Hepatocyte (in vitro differentiated cells): ENCODE results near the gene PIK3AP1. TPM values are rescaled to one million over a fixed set of nuclear protein-coding genes. Genes with fewer than 3 reads are reported as not detected.

ENCODE experiments used
- DNase-seq: peaks from one replicate; pipeline ENCODE4 v3.0.0-alpha.2; 2016; ENCODE audit warnings: low spot score
- H2AFZ ChIP-seq: fragments of 200-600 bp; sonication (generic); 2 replicates; pipeline ENCODE4 v1.6.0; 2016; ENCODE audit warnings: antibody characterized with exemption, mild to moderate bottlenecking
- H3K27ac ChIP-seq: fragments of 200-600 bp; sonication (generic); 2 replicates; pipeline ENCODE4 v1.5.1; 2016; ENCODE audit warnings: mild to moderate bottlenecking
- H3K27me3 ChIP-seq: fragments of 200-600 bp; sonication (generic); 2 replicates; pipeline ENCODE4 v1.6.1; 2016
- H3K36me3 ChIP-seq: fragments of 200-600 bp; sonication (generic); replicated peaks from 2 replicates; pipeline ENCODE4 v1.5.1; 2016; ENCODE audit warnings: low read depth; ENCODE audit not compliant: insufficient read depth
- H3K4me1 ChIP-seq: fragments of 200-600 bp; sonication (generic); 2 replicates; pipeline ENCODE4 v1.5.1; 2016; ENCODE audit warnings: mild to moderate bottlenecking, moderate library complexity; ENCODE audit not compliant: insufficient read depth
- H3K4me2 ChIP-seq: fragments of 200-600 bp; sonication (generic); 2 replicates; pipeline ENCODE4 v1.6.0; 2016
- H3K4me3 ChIP-seq: fragments of 200-600 bp; sonication (generic); 2 replicates; pipeline ENCODE4 v1.5.1; 2016; ENCODE audit warnings: mild to moderate bottlenecking
- H3K79me2 ChIP-seq: fragments of 200-600 bp; sonication (generic); 2 replicates; pipeline ENCODE4 v1.6.0; 2017; ENCODE audit warnings: mild to moderate bottlenecking
- H3K9me2 ChIP-seq: fragments of 200-600 bp; sonication (generic); replicated peaks from 2 replicates; pipeline ENCODE4 v1.6.0; 2017; ENCODE audit warnings: mild to moderate bottlenecking; ENCODE audit not compliant: insufficient read depth
- H3K9me3 ChIP-seq: fragments of 200-600 bp; sonication (generic); 2 replicates; pipeline ENCODE4 v1.5.1; 2016; ENCODE audit warnings: low read depth, mild to moderate bottlenecking
- H4K20me1 ChIP-seq: fragments of 200-600 bp; sonication (generic); 2 replicates; pipeline ENCODE4 v1.6.0; 2016; ENCODE audit warnings: mild to moderate bottlenecking; ENCODE audit not compliant: insufficient read depth, poor library complexity, severe bottlenecking
- EZH2 ChIP-seq: fragments of 200-600 bp; sonication (generic); IDR thresholded peaks from 2 replicates; pipeline ENCODE4 v1.6.1; 2016; ENCODE audit warnings: antibody characterized with exemption, mild to moderate bottlenecking, borderline replicate concordance
- EZH2phosphoT487 ChIP-seq: fragments of 200-600 bp; sonication (generic); IDR thresholded peaks from one replicate; pipeline ENCODE4 v1.6.1; 2018; ENCODE audit warnings: antibody characterized with exemption, mild to moderate bottlenecking, low read depth, moderate library complexity; ENCODE audit not compliant: unreplicated experiment, severe bottlenecking
- WGBS: methylation state at CpG from one replicate; pipeline ENCODE4 v1.1.6; 2016; ENCODE audit warnings: low lambda C conversion rate; ENCODE audit errors: missing lambda C conversion rate; 5-methylcytosine and 5-hydroxymethylcytosine counted together
- polyA plus RNA-seq: library from polyadenylated mRNA; unstranded; fragments of >200 nt; fragmentation: Nextera tagmentation; extraction: Ambion mirVana; gene quantifications from 2 replicates; pipeline ENCODE4 v1.2.1, GENCODE V29; 2016
- total RNA-seq: library from RNA; depleted of rRNA; stranded (reverse); fragments of >200 nt; gene quantifications from 2 replicates; pipeline ENCODE4 v1.2.3, GENCODE V29; 2014
- TF ChIP-seq, protein P1 (sequence below): fragments of 200-600 bp; sonication (generic); IDR thresholded peaks from 2 replicates; pipeline ENCODE4 v1.5.1; 2016; ENCODE audit warnings: antibody characterized with exemption, mild to moderate bottlenecking; ENCODE audit not compliant: poor library complexity

Gene PIK3AP1
- total and polyA plus RNA-seq, 2 experiments from 2014 or later, result 2.5 to 8.4 TPM

DNA sequence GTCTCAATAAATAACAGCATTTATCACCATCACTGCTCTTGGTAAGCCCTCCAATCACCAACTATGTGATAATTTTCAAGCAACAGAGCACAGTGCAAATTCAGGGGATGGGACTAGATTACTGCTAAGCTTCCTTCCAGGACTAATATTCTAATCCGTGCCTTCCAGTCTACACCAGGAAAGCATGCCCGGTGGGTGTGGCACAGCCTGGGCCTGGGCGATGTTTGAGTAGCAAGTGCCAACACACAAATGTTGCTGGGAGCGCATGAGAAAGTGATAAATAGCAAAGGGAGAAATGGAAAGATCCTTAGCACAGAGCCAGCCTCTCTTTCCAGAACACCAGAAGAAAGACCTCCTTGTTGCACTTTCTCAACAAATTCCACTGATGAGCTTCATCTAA, 120.0 kb downstream of the PIK3AP1 start:
- TF ChIP-seq EZH2phosphoT487 (no peak), EZH2 (no peak)
- TF ChIP-seq, protein P1, sequence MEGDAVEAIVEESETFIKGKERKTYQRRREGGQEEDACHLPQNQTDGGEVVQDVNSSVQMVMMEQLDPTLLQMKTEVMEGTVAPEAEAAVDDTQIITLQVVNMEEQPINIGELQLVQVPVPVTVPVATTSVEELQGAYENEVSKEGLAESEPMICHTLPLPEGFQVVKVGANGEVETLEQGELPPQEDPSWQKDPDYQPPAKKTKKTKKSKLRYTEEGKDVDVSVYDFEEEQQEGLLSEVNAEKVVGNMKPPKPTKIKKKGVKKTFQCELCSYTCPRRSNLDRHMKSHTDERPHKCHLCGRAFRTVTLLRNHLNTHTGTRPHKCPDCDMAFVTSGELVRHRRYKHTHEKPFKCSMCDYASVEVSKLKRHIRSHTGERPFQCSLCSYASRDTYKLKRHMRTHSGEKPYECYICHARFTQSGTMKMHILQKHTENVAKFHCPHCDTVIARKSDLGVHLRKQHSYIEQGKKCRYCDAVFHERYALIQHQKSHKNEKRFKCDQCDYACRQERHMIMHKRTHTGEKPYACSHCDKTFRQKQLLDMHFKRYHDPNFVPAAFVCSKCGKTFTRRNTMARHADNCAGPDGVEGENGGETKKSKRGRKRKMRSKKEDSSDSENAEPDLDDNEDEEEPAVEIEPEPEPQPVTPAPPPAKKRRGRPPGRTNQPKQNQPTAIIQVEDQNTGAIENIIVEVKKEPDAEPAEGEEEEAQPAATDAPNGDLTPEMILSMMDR, result no peak
- no peak overlapping the region for H3K27ac ChIP-seq
- H3K9me2 ChIP-seq, result no peaks in the 10 kb centered on the region
- H3K79me2 ChIP-seq, result no peaks in the 10 kb centered on the region
- H3K9me3 ChIP-seq, result no peaks in the 10 kb centered on the region
- H2AFZ ChIP-seq, result no peak overlapping the region
- H3K36me3 ChIP-seq, result no peaks in the 10 kb centered on the region
- H3K4me3 ChIP-seq, result no peak overlapping the region
- H3K4me1 ChIP-seq, result peaks cover 14% of the 10 kb centered on the region
- no peaks in the 10 kb centered on the region for H4K20me1 ChIP-seq
- H3K27me3 ChIP-seq, result no peaks in the 10 kb centered on the region
- WGBS, result 88% methylated on average over 4 of the region's 4 CpGs
- no peak for DNase-seq
- H3K4me2 ChIP-seq, result no peak overlapping the region

- Histone ChIP-seq H3K4me3 (no peak overlapping the region), H3K79me2 (no peaks in the 10 kb centered on the region), H3K27ac (no peak overlapping the region), H4K20me1 (no peaks in the 10 kb centered on the region), H3K27me3 (no peaks in the 10 kb centered on the region), H3K36me3 (no peaks in the 10 kb centered on the region), H2AFZ (no peak overlapping the region), H3K9me2 (no peaks in the 10 kb centered on the region), H3K4me2 (no peak overlapping the region), H3K9me3 (no peaks in the 10 kb centered on the region), H3K4me1 (peaks cover 18% of the 10 kb centered on the region)
- 80% methylated on average over 4 of the region's 4 CpGs for WGBS
- DNase-seq, result no peak
- TF ChIP-seq EZH2, result no peak
- no peak for TF ChIP-seq EZH2phosphoT487
- TF ChIP-seq, protein P1, result no peak
These were observed 121.5 kb downstream of the PIK3AP1 start for GRCh38 chr10:96598846-96599245.

DNA sequence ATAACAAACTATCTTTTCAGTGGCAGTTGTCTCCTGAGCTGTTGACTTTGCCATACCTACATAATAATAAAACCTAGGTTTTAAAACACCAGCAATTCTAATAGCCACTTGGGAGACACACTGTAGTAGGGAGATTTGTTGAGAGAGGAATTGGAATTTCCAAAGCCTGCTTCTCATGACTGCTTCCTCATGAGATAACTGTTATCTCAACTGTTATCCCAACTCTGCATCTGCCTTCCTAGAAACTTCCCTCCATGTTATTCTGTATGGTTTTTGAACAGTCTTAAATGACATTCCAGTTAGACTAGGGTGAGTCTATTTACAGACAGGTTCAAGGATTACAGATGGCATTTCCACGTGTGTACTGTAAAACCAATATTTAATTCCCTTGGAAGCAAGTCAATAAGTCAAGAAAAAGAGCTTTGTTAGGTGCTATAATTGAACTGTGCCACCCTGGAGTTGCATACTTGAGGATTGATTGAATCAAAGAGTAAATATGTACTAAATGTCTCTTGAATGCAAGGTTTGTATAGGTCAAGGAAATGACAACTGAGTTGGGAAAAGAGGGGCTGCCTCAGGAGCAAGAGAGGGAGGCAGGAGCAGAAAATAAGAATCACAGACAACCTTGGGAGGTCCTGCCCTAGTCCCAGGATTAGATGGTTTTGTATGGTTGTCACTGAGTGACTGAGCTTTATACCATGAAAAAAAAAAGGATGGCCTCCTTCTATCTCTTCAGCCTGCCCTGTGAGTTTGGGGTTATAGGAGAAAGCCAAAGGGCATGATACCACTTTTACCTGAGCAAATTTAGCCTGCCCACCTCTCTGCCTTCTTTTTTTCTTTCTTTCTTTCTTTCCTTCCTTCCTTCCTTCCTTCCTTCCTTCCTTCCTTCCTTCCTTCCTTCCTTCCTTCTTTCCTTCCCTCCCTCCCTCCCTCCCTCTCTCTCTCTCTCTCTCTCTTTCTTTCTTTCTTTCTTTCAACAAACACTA, 123.6 kb downstream of the PIK3AP1 start:
- Histone ChIP-seq H3K79me2 (no peaks in the 10 kb centered on the region), H3K9me2 (no peaks in the 10 kb centered on the region), H3K4me2 (no peak overlapping the region), H3K27me3 (no peaks in the 10 kb centered on the region), H2AFZ (no peak overlapping the region), H3K4me1 (peaks cover 18% of the 10 kb centered on the region), H3K4me3 (no peak overlapping the region), H3K9me3 (no peaks in the 10 kb centered on the region), H3K36me3 (no peaks in the 10 kb centered on the region), H3K27ac (peak overlapping the region; percentile 45), H4K20me1 (no peaks in the 10 kb centered on the region)
- TF ChIP-seq EZH2, result no peak
- DNase-seq, result no peak
- 21% methylated on average over 1 of the region's 1 CpG for WGBS

GRCh38 chr10:96595741-96596140, 124.6 kb downstream of the PIK3AP1 start:
- H3K9me3 ChIP-seq, result no peaks in the 10 kb centered on the region
- H2AFZ ChIP-seq, result no peak overlapping the region
- H4K20me1 ChIP-seq, result no peaks in the 10 kb centered on the region
- no peaks in the 10 kb centered on the region for H3K9me2 ChIP-seq
- no peak overlapping the region for H3K4me2 ChIP-seq
- H3K79me2 ChIP-seq, result no peaks in the 10 kb centered on the region
- no peaks in the 10 kb centered on the region for H3K36me3 ChIP-seq
- H3K4me3 ChIP-seq, result no peak overlapping the region
- H3K4me1 ChIP-seq, result peaks cover 18% of the 10 kb centered on the region
- TF ChIP-seq EZH2 (no peak), EZH2phosphoT487 (no peak)
- TF ChIP-seq, protein P1, result no peak
- DNase-seq, result no peak
- H3K27ac ChIP-seq, result peak overlapping the region; percentile 45
- WGBS, result 93% methylated on average over 4 of the region's 4 CpGs
- H3K27me3 ChIP-seq, result no peaks in the 10 kb centered on the region
